ENCODE results near the gene SH3RF2.
A peak's percentile ranks its signal among the peaks of the same experiment; 100 is the strongest.
"Not testable (repeated sequence)": the region's sequence is repeated elsewhere in the genome, so short reads cannot be mapped to it uniquely, and the experiment has no call there.

The SH3RF2 gene

DNA sequence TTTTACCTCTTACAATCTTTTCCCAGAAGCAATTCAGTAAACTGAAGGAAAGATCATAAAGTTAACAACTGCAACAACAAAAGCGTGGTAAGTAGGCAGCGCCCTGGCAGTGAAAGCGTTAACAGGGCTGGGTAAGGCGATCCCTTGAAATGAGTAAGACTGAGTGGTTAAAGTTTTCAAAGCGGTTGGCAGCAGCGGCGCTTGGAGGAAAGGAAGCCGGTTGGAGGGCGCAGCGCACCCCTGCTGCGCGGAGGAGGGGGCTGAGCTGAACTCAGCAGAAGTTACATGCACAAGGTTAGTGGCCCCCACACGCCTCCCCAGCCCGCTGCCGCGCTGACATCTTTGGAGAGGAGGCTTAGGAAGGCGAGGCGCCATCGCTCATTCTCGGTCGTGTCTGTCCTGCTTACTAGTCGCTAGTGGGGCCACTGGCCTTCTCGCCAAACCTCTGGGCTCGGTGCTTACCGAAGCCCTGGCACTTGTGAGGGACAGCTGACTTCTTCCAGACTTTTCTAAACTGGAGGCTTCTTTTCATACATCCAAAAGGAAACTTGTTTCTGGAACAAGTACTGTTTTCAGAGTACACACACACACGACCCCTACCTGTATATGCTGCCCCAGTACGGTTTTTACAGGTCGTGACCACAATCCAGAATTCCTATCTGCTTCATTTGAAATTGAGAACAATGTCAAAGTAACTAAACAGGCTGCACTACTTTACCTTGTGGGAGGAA, at the start of gene SH3RF2:
Gene SH3RF2, plus strand, starts transcription at position 178 of the 731 bp plus-strand sequence. CDS start 1,351 bp downstream, outside the sequence.
- DNase-seq = peak; percentile 96

DNA sequence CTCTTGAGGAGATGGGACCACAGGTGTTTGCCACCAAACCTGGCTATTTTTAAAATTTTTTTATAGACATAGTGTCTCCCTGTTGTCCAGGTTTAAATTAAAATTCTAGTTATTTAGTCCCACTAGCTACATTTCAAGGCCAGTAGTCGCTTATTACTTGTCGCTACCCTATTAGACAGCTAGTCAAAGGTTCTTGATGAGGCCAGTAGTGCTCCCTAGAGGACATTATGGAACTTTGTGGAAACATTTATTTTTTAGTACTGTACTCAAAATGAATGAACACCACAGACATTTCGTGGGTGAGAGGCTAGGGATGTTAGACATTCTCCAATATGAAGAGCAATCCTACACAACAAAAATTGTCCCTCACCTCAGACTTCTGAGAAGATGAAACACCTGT, 49.2 kb upstream of the SH3RF2 start:
- DNase-seq = no peak

GRCh38 chr5:145887976-145888574, 48.3 kb upstream of the SH3RF2 start:
- DNase-seq = peak; percentile 50

DNA sequence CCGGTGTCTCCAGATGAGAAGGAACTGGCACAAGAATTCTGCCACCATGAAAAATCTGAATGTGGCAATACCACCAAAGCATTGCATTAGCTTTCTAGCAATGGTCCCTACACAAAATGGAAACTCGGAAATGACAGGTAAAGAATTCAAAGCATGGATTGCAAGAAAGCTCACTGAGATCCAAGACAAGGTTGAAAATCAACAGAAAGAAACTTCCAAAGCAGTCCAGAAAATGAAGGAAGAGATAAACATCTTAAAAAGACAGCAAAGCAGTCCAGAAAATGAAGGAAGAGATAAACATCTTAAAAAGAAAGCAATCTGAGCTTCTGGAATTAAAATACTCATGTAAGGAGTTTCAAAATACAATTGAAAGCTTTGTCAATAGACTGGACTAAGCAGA, 46.8 kb upstream of the SH3RF2 start:
- no peak for DNase-seq

GRCh38 chr5:145891378-145891777, 45.0 kb upstream of the SH3RF2 start:
- not testable (repeated sequence) for DNase-seq

- DNase-seq = no peak
These were observed 38.2 kb upstream of the SH3RF2 start for GRCh38 chr5:145898171-145898570.

- no peak for DNase-seq
These were observed 34.0 kb upstream of the SH3RF2 start for GRCh38 chr5:145902421-145902820.

GRCh38 chr5:145903113-145903512, 33.3 kb upstream of the SH3RF2 start:
- no peak for DNase-seq

GRCh38 chr5:145903867-145904266, 32.5 kb upstream of the SH3RF2 start:
- DNase-seq = peak; percentile 79

DNA sequence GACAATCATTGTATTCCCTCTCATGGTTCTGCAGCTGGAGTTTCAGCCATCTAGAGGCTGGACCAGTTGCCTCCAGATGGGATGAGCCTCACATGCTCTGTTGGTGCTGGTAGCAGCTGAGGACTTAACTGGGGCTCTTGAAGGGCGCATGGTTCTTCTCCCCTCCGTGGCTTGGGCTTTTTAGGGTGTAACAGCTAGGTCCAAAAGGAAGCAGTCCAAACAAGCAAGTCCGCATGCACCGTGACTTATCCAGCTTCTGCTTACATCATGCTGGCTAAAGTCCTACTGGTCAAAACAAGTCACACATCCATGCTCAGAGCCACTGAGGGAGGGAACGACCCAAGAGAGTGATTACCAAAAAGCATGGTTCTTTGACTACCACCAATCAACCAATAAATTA, 31.6 kb upstream of the SH3RF2 start:
- no peak for DNase-seq

GRCh38 chr5:145906401-145906800, 30.0 kb upstream of the SH3RF2 start:
- DNase-seq = no peak

DNA sequence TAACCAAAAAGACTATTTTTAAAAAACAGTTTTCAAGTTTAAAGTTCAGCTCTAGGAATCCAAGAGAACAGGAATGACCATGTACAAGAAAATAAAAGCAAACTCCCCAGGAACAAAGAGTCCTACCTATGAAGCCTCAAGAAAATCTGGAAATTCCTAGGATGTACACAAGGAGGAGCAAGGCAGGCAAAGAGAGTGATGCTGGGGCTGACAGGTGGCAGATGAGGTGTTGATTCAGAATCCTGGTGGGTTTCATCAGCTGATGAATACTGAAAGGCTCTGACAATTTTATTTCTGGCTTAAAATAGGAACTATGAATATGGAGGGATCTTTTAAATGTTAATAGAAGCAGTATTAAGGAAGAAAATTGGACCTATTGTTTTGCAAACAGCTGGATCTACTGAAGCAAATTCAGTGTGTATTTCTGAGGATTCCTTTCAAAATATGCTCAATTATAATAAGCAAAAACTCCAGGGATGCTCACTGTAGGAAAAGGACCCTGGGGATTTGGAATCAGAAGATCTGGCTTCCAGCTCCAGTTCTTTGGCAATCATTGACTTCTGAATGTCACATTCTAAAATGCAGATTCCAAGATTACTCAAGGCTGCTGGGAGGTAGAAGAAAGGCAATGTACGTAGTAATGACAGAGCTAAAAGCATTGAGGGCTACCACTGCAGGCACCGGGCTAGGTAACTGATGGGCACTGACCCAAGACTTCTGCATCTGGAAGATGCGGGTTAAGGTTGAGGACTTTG, 28.0 kb upstream of the SH3RF2 start:
- DNase-seq = no peak

GRCh38 chr5:145911164-145911563, 25.2 kb upstream of the SH3RF2 start:
- DNase-seq = no peak

DNA sequence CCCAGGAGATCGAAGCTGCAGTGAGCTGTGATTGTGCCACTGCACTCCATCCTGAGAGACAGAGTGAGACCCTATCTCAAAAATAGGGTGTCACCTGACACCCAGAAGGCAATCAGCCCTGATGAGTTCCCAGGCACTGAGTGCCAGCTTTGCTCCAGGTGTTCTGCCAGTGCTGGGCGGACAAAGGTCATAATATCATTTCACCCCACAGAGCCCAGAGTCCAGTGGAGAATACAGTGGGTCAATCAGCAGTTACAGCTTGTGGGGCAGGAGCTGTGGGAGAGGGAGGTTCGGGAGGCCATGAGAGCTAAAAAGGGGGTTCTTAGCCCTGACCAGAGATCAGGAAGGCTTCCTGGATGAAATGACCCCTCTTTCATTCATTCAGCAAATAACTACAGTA, 24.4 kb upstream of the SH3RF2 start:
- no peak for DNase-seq

- DNase-seq = no peak
These were observed 23.8 kb upstream of the SH3RF2 start for GRCh38 chr5:145912594-145912993.

DNA sequence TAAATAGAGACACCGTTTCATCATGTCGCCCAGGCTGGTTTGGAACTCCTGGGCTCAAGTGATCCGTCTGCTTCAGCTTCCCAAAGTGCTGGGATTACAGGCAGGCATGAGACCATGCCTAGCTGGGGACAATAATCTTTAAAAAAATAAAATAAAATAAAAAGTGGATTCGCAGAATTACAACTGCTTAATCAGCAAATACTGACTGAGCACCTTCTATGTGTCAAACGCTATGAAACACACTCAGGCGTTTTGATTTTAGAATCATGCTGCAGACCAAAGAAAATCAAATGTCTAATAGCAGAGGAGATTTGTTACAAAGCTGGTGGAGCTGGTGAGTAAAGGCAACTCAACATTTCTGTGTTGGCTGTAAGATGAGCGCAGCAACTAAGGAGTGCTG, 22.7 kb upstream of the SH3RF2 start:
- no peak for DNase-seq

DNA sequence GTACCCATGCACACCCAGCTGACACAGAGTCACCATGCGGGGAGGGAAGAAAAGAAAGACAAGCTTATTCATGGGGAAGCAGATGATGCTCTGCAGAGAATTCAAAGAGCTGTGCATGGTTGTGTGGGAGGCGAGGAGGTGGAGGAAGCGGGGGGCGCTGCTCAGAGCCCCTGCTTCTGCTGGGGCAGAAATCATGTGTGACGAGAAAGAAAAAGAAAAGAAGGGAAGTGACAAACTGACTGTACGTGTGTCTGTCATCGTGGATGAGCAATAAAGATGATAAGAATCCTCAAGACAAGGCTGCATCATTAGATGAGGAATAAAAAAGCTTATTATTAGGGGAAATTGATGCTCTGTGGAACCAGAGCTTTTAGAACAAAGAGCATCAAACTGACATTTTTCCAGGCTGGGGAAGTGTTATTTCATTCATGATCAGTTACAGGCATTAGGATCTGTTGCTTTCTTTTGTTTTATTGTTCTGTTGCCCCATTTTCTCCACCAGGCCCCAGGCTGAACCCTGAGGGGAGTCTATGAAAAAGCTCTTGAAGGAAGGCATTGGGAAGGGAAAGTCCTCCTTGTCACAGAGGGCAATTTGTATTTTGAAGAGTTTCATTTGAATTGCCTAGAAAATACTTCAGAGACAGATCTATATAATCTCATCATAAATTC, 20.3 kb upstream of the SH3RF2 start:
- no peak for DNase-seq

DNA sequence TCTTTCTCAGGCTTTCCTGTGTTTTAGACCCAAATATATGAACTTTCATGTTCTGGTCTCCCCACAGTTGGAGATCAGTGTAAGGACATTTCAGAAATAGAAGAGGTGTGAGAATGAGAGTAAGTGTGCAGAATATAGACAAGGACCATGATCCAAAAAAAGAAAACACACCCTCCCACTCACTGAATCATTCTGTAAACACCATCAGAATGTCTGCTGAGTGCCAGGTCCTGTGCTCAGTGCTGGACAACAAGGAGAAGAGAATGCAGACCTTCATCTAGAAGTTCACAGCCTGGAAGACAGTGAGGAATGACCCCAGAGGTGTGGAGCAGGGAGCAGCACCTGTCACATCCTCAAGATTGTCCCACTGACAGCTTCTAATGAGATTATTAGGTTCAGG, 19.1 kb upstream of the SH3RF2 start:
- DNase-seq = no peak

- DNase-seq = no peak
These were observed 18.0 kb upstream of the SH3RF2 start for GRCh38 chr5:145918397-145918796.

- no peak for DNase-seq
These were observed 17.0 kb upstream of the SH3RF2 start for GRCh38 chr5:145919413-145919812.

GRCh38 chr5:145920542-145921210, 15.7 kb upstream of the SH3RF2 start:
- no peak for DNase-seq

DNA sequence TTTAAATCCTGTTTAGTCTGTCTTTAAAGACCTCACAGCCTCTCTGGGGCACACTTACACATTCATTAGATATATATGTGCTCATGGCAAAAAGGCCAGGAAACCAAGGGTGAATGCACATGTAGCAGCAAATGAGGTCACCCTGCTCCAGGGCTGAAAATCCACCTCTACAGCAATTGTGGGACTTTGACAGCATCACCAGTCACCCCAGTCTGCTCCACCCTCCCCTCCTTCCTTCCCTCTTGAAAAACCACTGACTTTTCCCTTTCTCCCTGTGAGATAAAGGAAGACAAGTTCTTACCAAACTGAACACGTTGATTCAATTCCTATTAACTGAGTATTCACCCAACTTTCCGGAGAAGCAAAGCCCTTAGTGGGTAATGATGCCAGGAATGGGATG, 15.2 kb upstream of the SH3RF2 start:
- peak; percentile 81 for DNase-seq

GRCh38 chr5:145922059-145922458, 14.3 kb upstream of the SH3RF2 start:
- peak; percentile 61 for DNase-seq

Measured in NCI-H226 (cell line).